ENCODE measurements around the gene IL6ST.

Gene IL6ST

GRCh38 chr5:55921617-55922016, 73.1 kb downstream of the IL6ST start:
- H3K36me3 ChIP-seq (ENCODE audit: insufficient read depth, low read length), result no peaks in the 10 kb centered on the region
- peaks cover 7% of the 10 kb centered on the region for H3K27me3 ChIP-seq (ENCODE audit: insufficient read depth, low read length, poor library complexity)
- peaks cover 13% of the 10 kb centered on the region for H3K4me1 ChIP-seq (ENCODE audit: insufficient read depth, low read length)
- no peak overlapping the region for H3K27ac ChIP-seq (ENCODE audit: low read length)
- H3K79me2 ChIP-seq (ENCODE audit: insufficient read depth, low read length), result no peaks in the 10 kb centered on the region
- H2AFZ ChIP-seq (ENCODE audit: low read depth, low read length), result no peak overlapping the region
- no peak overlapping the region for H3K9ac ChIP-seq (ENCODE audit: low read depth, low read length)
- H4K20me1 ChIP-seq (ENCODE audit: insufficient read depth, low read length), result no peaks in the 10 kb centered on the region
- no peak overlapping the region for H3K4me3 ChIP-seq (ENCODE audit: low read depth in 1 of 2, low read length in 2 of 2)
- DNase-seq, result no peak
- no peaks in the 10 kb centered on the region for H3K9me3 ChIP-seq (ENCODE audit: insufficient read depth, low read length, severe bottlenecking)
- no peak for TF ChIP-seq CTCF (IDR thresholded peaks at IDR 0.05; ENCODE audit: borderline replicate concordance, extremely low read depth, low read length, poor library complexity, severe bottlenecking)
- TF ChIP-seq EZH2 (IDR thresholded peaks at IDR 0.05; ENCODE audit: borderline replicate concordance, low read depth, low read length, severe bottlenecking), result no peak
- no peak overlapping the region for H3K4me2 ChIP-seq (ENCODE audit: insufficient read depth, low read length)
- no peak for ATAC-seq (ENCODE audit: insufficient read depth, low read depth)

- H3K27ac ChIP-seq (ENCODE audit: low read length), result no peak overlapping the region
- peaks cover 13% of the 10 kb centered on the region for H3K4me1 ChIP-seq (ENCODE audit: insufficient read depth, low read length)
- no peak overlapping the region for H2AFZ ChIP-seq (ENCODE audit: low read depth, low read length)
- ATAC-seq (ENCODE audit: insufficient read depth, low read depth) (no peak), DNase-seq (no peak)
- no peak overlapping the region for H3K4me2 ChIP-seq (ENCODE audit: insufficient read depth, low read length)
- TF ChIP-seq CTCF (IDR thresholded peaks at IDR 0.05; ENCODE audit: borderline replicate concordance, extremely low read depth, low read length, poor library complexity, severe bottlenecking), result peak; percentile 41
- TF ChIP-seq EZH2 (IDR thresholded peaks at IDR 0.05; ENCODE audit: borderline replicate concordance, low read depth, low read length, severe bottlenecking), result no peak
- no peak overlapping the region for H3K4me3 ChIP-seq (ENCODE audit: low read depth in 1 of 2, low read length in 2 of 2)
- no peaks in the 10 kb centered on the region for H4K20me1 ChIP-seq (ENCODE audit: insufficient read depth, low read length)
- peaks cover 7% of the 10 kb centered on the region for H3K27me3 ChIP-seq (ENCODE audit: insufficient read depth, low read length, poor library complexity)
- H3K36me3 ChIP-seq (ENCODE audit: insufficient read depth, low read length), result no peaks in the 10 kb centered on the region
- H3K79me2 ChIP-seq (ENCODE audit: insufficient read depth, low read length), result no peaks in the 10 kb centered on the region
- H3K9me3 ChIP-seq (ENCODE audit: insufficient read depth, low read length, severe bottlenecking), result no peaks in the 10 kb centered on the region
- H3K9ac ChIP-seq (ENCODE audit: low read depth, low read length), result no peak overlapping the region
Observed at GRCh38 chr5:55920784-55921183, 74.0 kb downstream of the IL6ST start.

GRCh38 chr5:55919625-55920024, 75.1 kb downstream of the IL6ST start:
- H3K9me3 ChIP-seq (ENCODE audit: insufficient read depth, low read length, severe bottlenecking), result no peaks in the 10 kb centered on the region
- no peaks in the 10 kb centered on the region for H4K20me1 ChIP-seq (ENCODE audit: insufficient read depth, low read length)
- ATAC-seq (ENCODE audit: insufficient read depth, low read depth) (no peak), DNase-seq (no peak)
- TF ChIP-seq CTCF (IDR thresholded peaks at IDR 0.05; ENCODE audit: borderline replicate concordance, extremely low read depth, low read length, poor library complexity, severe bottlenecking), result no peak
- peaks cover 13% of the 10 kb centered on the region for H3K4me1 ChIP-seq (ENCODE audit: insufficient read depth, low read length)
- H3K9ac ChIP-seq (ENCODE audit: low read depth, low read length), result no peak overlapping the region
- no peak overlapping the region for H3K4me2 ChIP-seq (ENCODE audit: insufficient read depth, low read length)
- H3K27me3 ChIP-seq (ENCODE audit: insufficient read depth, low read length, poor library complexity), result peaks cover 7% of the 10 kb centered on the region
- no peak overlapping the region for H3K4me3 ChIP-seq (ENCODE audit: low read depth in 1 of 2, low read length in 2 of 2)
- no peak overlapping the region for H3K27ac ChIP-seq (ENCODE audit: low read length)
- no peaks in the 10 kb centered on the region for H3K36me3 ChIP-seq (ENCODE audit: insufficient read depth, low read length)
- no peaks in the 10 kb centered on the region for H3K79me2 ChIP-seq (ENCODE audit: insufficient read depth, low read length)
- no peak overlapping the region for H2AFZ ChIP-seq (ENCODE audit: low read depth, low read length)
